NCI-H526 treated with DMSO at 0.1 percent for 48 hours (cell line): ENCODE data around the gene SURF2.
"Not testable (repeated sequence)": the region's sequence is repeated elsewhere in the genome, so short reads cannot be mapped to it uniquely, and the experiment has no call there.

Source experiments
- DNase-seq: peaks from one replicate; lab custom pipeline; 2025; lab: John Stamatoyannopoulos, UW

Gene SURF2

DNA sequence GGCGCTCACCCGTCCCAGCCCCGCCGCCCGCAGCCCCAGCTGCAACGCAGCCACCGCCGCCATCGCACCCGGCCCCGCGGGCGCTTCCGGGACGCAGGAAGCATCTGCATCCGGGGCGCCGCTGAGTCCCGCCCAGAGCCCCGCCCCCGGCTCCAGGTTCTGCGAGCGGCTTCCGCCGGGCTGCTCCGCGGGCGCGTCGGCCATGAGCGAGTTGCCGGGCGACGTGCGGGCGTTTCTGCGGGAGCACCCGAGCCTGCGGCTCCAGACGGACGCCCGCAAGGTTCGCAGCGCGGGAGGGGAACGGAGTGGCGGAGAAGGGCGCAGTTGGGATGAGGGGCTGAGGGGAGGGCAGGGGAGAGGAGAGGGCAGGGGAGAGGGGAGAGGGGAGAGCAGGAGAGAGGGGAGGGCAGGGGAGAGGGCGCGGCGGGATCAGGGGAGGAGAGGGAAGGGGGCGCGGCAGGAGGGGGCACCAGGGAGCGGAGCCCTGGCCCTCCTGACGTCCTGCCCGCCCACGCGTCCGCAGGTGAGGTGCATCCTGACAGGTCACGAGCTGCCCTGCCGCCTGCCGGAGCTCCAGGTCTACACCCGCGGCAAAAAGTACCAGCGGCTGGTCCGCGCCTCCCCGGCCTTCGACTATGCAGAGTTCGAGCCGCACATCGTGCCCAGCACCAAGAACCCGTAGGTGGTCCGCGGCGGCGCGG is at the start of gene SURF2, which contains the start of gene SURF1:
SURF2 (plus strand) TSS at position 160 of the 701 bp plus-strand sequence; CDS start at position 203, 43 bp downstream.
SURF1 (minus strand) TSS at position 97 of the 701 bp plus-strand sequence; CDS start at position 63, 34 bp downstream.
- peak; percentile 51 for DNase-seq

DNA sequence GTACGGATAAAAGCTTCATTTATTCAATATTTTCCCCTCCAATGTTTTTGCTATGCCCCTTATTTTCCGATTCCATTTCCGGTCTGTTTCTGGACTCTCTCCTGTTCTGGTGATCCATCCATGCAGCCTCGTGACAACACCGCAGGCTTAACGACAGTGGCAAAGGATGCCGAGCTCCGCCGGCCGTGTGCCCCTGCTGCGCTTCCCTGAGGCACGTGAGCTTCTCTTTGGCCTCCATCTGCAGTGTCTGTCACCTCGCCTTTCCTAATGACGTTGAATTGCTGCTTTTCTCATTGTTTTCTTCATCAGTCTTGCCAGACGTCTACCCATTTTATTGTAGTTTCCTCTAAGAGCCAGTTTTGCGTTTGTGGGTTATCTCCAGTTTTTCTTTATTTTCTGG is 49.0 kb upstream of the SURF2 start:
- DNase-seq, result no peak

DNA sequence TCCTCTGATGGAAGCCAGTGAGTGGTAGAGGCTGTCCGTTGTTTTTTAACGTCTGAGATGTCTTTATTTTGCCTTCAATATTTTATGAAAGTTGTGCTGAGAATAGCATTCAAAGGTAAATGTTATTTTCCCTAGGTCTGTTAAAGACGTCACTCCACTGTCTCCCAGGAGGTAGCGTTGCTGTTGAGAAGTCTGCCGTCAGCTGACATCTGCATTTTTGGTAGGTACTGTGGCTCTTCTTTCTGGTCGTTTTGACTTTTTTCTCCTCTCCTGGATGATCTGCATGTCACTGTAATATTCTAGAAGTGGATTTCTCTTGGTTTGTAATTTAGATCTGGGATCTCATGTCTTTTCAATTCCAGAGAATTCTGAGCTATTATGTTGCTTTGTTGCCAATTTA is 46.7 kb upstream of the SURF2 start:
- DNase-seq, result no peak

DNA sequence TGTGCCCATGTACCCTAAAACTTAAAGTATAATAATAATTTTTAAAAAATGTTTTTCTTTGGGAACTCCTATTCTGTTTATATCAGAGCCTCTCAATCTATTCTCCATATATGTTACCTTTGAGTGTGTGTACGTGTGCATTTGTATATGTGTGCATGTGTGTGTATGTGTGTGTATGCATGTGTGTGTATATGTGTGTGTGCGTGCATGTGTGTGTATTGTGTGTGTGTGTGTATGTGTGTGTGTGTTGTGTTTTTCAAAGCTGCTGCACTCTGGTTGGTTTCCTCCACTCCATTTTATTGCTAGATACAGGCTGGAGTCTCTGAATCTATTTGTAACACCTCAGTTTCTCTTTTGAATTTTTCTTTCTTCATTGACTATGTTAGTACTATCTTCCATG is 40.4 kb upstream of the SURF2 start:
- no peak for DNase-seq

DNA sequence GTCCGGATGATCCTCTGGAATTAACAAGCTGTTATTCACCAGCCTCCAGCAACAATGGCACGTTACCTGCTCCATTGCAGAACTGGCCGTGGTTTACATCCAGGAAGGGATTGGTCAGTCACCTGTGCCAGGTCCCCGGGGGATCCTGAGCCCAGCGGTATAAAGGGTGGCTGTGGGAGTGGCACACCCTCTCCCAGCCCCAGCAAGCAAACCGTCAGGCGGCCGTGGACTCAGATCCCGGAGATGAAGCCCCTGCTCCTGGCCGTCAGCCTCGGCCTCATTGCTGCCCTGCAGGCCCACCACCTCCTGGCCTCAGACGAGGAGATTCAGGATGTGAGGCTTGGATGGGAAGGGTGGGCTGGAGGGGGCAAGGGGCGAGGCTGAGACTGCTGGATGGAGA is 38.8 kb upstream of the SURF2 start:
- not testable (repeated sequence) for DNase-seq

DNA sequence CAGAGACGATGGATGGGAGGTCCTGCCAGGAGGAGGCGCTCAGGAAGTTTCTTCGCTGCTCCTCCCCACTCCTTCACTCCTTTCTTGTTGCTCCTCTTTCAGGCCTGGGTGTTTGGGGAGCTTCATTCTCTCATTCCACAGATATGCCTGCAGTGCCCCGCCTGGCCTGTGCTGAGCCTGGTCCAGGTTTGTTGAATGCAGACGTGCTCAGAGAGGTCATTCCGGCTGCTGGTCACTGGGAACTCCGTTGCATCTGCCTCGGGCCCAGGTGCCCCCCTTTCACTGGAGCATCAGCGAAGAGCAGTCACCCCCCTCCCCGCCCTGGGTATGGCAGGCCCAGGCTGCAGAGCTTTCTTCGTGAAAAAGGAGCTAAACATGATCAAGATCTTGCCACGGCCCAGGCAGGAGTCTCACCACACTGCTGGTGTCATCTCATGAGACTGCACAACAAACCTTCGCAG is 35.9 kb upstream of the SURF2 start:
- DNase-seq, result no peak

DNA sequence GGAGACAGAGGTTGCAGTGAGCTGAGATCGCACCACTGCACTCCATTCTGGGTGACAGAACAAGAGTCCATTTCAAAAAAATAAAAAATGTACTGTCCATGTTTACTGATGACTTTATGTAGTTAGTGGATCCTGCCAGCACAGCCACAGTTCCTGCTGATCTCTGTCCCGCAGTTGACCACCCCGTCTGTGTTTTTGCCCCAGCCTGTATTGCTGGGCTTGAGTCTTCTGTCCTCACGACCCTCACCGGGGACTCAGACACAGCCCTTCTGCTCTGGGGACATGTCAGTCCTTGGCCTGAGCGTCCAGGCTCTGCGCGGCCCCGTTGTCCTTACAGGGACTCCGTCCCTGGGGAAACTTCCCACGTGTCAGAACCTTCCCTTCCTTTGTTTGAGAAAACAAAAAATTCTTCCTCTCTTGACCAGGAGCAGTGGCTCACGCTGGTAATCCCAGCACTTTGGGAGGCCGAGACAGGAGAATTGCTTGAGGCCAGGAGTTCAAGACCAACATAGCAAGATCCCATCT is 34.9 kb upstream of the SURF2 start:
- DNase-seq, result no peak

DNA sequence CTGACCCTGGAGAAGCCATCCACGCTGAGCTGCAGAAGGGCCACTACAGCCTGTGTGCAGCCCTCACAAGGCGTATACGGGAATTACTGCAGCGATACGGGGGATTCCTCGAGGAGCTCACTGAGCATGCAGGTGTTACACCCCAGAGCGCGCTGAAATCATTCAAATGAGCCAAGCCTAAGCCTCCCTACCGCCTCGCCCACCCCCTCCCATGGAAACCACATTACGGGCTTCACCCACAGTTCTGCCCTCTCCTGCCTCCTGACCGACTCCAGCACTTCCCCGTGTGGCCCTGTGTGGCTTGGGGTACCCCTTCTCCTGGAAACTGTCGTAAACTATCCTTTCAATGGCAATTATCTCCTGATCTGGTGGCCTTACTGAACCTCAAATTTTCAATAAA is 33.6 kb upstream of the SURF2 start:
- DNase-seq, result no peak

DNA sequence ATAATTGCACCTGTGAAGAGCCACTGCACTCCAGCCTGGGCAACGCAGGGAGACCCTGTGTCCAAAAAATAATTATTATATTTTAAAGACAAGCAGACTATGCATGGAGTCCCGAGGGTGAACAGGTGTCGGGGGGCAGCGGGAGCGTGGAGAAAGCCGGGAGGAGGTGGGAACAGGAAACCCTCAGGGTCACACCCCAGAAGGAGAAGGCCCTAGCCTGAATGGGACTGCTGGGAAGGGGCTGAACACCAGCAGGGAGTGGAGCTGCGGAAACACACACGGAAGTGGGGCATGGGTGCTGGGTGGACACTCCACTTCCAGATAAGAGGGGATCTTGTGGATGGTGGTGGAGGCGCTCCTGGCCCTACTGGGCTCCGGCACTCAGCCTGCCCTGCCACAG is 33.1 kb upstream of the SURF2 start:
- DNase-seq, result no peak

DNA sequence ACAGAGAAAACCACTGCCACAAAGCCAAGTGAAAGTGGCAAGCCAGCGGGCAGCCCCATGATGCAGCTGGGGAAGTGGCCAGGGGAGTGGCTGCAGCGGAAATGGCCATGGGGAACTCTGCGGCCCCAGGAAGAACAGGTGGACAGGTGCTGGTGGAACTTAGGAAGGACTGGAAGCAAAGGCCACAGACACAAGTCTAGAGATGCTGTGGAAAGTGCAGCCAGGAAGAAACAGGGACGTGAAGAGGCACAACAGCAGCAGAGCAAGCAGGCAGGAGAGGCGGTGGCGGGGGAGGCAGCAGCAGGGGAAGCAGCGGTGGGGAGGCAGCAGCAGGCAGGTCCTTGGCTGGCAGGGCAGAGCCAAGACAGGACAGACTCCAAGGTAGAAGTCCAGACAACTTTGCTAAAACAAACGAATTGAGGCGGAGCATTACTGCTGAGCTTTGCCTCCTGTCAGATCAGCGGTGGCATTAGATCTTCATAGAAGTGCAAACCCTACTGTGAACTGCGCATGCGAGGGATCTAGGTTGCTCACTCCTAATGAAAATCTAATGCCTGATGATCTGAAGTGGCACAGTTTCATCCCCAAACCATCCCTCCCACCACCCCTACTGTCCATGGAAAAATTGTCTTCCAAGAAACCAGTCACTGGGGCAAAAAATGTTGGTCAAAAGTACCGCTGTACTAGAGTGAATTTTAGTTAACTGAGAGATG is 32.2 kb upstream of the SURF2 start:
- no peak for DNase-seq

DNA sequence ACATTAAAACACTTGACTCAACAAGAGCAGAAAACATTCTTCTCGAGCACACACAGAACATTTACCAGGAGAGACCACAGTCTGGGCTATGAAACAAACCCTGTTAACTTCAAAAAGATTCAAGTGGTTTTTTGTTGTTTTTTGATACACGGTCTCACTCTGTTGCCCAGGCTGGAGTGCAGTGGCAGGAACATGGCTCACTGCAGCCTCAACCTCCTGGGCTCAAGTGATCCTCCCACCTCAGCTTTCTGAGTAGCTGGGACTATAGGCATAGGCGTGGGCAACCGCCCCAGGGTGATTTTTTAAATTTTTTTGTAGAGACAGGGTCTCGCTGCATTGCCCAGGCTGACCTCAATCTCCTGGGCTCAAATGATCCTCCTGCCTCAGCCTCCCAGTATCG is 29.3 kb upstream of the SURF2 start:
- not testable (repeated sequence) for DNase-seq

DNA sequence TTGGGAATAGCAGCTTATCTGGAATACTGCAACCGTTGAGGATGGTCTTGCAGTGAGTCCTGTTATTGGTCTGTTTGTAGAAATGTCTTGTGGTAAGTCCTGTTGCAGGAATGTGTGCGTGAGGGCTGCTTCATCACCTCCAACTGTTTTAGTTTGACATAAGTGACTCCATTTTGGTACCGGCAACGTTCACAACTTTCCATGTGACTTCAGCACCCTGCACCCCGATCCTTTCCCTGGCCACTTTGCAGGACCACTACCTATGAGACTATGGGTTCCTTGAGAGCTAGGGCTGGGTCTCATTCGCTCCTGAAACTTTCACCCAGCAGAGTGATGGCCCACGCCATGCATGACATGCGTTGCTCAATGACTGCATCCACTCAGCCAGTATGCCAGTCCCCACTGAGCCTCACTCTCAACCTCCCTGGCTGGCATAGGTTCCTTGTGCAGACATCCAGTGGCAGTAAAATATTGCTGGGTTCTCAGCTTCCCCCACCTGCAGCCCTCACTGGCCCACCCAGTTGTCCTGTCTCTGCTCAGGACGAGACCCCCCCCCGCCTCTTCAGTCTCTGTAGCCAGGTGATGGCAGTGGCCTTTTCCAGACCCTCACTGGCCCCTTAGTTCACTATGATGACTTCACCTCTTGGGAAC is 28.4 kb upstream of the SURF2 start:
- DNase-seq, result no peak

DNA sequence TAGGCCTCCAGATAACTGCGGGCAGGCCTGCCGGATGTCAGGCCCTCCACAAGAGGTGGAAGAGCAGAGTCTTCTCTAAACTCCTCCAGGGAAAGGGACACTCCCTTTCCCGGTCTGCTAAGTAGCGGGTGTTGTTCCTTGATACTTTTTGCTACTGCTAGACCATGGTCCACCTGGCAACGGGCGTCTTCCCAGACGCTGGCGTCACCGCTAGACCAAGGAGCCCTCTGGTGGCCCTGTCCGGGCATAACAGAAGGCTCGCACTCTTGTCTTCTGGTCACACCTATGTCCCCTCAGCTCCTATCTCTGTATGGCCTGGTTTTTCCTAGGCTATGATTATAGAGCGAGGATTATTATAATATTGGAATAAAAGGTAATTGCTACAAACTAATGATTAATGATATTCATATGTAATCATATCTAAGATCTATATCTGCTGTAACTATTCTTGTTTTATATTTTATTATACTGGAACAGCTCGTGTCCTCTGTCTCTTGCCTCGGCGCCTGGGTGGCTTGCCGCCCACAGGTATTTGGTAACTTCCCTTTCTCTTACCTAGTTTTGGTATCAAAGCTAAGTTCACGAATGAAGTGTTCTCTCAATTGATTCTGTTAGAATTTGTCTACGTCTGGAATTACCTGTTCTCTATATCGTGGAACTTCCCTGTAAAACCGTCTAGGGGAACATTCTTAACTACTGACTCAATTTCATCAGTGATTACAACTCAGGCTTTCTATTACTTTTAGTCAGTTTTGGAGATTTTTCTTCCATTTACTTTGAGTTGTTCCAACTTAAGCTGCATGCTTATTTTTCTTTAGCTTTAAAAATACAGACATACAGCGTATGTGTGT is 26.8 kb upstream of the SURF2 start:
- not testable (repeated sequence) for DNase-seq

DNA sequence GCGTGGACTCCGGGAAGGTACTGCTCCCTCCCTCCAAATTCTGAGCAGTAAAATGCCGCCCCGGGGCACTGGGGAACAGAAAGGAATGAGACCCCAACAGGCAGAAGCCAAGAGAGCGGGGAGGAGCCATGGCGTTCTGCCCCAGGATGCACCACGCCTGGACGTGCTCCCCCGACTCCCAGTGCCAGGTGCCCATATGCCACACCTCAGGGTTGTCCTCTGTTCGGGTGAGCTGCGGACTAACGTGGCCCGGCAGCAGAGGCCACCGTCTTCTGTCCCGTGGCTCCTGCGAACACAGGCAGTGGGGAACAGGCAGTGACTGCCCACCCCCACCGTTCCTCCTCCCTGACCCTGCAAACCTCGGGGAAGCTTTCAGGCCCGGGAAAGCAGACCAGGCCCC is 25.1 kb upstream of the SURF2 start:
- DNase-seq, result no peak

DNA sequence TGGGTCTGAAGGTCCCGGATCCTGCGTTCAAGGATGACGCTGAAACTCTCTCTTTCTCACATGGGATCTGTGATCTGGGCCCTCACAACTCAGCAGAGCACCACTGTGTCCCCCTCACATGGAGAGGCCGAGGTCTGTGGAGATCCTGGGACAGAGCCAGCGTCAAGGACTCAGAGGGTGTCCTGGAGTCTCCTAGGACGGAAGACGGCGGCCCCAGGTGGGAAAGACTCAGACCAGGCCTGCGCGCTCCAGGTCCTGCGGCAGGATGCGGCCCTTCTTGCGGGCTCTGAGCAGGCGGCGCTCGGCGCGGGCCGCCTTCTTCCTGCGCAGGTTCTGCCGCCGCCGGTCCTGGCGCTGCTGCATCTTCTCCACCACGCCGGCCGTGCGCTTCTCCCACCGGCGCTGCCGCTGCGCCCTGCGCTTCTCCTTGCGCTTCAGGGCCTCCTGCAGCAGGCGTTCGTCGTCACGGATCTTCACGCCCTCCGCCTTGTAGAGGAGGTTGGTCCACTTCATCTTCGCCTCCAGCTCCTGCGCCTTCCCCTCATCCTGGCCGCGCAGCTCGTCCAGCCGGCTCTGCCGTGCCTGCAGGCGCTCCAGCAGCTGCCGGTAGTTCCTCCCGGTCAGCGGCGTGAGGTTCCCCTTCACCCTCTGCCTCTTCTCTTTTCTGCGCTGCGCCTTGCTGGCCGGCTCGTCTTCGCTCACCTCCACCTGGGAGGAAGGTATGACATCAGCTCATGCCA is 24.5 kb upstream of the SURF2 start:
- DNase-seq, result no peak

DNA sequence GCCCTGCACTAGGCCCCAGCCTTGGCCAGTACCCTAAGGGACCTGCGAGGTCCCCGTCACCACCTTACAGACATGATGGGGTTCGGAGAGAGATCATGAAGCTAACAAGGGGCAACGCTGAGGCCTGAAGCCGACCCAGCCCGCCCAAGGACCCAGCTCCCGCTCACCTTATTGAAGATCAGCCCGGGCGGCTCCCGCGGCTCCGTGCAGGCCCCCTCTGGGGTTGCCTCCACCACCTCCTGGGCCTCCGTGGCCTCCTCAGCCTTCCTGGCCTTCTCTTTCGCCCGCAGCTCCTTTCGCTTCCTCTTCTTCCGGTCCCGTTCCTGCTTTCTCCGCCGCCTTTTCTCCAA is 24.0 kb upstream of the SURF2 start:
- no peak for DNase-seq

DNA sequence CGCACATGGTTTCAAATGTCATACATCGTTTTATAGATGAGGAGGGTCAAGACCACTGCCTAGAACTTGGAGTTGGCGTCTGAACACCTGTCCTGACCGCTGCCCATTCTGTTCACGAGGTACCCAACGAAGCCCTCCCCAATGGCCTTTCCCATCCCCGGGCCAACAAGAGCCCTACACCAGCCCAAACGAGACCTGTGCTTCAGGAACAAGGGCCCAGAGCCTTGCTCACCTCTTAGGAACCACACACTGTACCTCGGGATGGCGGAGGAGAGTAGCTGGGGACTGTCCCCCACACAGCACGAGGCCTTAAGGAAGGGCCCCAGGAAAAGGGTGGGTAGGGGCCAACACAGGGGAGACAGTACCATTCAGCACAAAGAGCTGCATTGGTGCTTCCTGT is 23.3 kb upstream of the SURF2 start:
- DNase-seq, result no peak

DNA sequence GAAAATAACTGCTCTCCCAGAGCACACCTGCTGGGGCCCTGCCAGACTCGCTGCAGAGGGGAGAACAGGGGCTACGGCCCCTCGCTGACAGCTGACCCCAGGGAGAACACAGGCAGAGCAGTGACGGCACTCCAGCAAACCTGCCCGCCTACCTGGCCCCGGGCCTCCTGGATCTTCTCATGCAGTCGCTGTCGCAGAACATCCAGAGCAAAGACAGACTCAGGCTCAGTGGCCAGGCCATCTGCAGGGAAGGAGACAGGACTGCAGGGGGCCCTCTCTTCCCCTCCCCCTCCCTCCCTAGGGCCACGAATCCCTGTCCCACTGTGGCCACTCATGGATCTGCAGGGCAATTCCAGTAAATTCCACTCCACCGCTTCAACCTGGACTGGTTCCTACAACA is 22.8 kb upstream of the SURF2 start:
- no peak for DNase-seq

DNA sequence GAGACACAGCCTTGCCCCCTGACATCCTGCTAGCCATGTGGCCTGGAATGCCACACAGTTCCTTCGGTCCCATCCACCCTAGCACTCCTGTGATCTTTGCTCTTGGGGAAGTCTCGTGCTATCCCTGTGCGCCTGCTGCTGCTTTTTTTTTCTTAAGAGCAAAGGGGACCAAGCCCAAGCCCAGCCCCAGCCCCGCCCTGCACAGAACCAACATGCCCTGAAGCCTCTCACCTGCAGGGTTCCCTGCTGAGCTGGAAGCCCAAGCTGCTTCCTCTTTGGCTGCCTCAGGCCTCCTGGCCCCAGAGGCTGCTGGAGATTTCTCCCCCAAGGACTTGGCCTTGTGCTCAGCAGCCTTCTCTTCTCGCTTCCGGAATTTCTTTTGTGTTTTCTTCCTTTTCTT is 22.2 kb upstream of the SURF2 start:
- DNase-seq, result no peak

DNA sequence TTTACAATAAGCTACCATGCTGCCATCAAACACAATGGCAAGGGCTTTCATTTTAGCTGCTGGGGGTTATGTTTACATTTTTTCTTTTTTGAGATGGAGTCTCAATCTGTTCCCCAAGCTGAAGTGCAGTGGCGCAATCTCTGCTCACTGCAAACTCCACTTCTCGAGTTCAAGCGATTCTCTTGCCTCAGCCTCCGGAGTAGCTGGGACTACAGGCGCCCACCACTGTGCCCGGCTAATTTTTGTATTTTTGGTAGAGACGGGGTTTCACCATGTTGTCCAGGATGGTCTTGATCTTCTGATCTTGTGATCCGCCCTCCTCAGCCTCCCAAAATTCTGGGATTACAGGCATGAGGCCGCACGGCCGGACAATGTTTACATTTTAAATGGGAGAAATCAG is 21.5 kb upstream of the SURF2 start:
- DNase-seq, result not testable (repeated sequence)
